NCI-H774 (cell line): ENCODE results near the gene LDLRAD3.
A peak's percentile ranks its signal among the peaks of the same experiment; 100 is the strongest.

Experiments
- DNase-seq: peaks from one replicate; lab custom pipeline; 2025; lab: John Stamatoyannopoulos, UW

LDLRAD3 gene

GRCh38 chr11:36240173-36240572, 296.3 kb downstream of the LDLRAD3 start:
- DNase-seq: no peak

DNA sequence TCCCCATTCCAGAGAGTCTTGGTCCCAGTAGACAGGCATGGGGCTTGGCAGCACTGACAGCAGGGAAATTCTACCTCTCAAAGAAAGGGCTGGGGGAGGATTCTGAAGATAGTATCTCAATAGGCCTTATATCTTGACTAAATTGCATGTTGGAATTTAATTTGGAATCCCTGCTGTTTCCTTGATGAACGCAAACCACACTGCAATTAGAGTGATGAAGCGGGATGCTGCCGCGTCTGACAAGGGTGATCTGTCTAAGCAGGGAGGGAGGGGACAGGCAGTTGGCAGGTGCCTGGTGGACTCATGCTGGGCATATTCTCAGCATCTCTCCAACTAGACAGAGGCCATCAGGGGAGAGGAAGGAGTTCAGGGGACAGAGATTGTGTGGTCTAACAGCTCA, 296.9 kb downstream of the LDLRAD3 start:
- no peak for DNase-seq

GRCh38 chr11:36241497-36241896, 297.6 kb downstream of the LDLRAD3 start:
- no peak for DNase-seq

GRCh38 chr11:36243641-36244040, 299.8 kb downstream of the LDLRAD3 start:
- no peak for DNase-seq

GRCh38 chr11:36247493-36247892, 303.6 kb downstream of the LDLRAD3 start:
- DNase-seq: no peak

- DNase-seq: no peak
These were observed 304.6 kb downstream of the LDLRAD3 start for GRCh38 chr11:36248436-36248835.

GRCh38 chr11:36249246-36249645, 305.4 kb downstream of the LDLRAD3 start:
- DNase-seq: no peak

DNA sequence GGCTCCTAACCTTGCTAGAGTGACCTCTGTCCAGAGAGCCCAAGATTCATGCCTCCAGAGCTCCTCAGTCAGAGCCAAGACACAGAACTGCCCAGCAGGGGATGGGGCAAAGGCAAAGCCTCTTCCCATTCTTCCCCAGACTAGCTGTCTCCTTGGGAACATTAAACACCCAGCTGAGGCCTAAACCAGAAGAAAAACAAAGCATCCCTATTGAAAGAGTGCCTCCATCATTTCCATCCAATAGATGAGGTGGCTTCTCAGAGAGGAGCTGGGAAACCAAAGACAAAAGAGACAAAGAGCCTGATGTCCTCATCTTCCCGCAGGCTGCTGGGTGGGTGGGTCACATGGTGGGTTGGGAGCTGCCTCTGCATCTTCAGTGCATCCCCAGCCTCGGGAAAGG, 308.0 kb downstream of the LDLRAD3 start:
- DNase-seq: no peak

GRCh38 chr11:36253238-36253637, 309.4 kb downstream of the LDLRAD3 start:
- DNase-seq: no peak

DNA sequence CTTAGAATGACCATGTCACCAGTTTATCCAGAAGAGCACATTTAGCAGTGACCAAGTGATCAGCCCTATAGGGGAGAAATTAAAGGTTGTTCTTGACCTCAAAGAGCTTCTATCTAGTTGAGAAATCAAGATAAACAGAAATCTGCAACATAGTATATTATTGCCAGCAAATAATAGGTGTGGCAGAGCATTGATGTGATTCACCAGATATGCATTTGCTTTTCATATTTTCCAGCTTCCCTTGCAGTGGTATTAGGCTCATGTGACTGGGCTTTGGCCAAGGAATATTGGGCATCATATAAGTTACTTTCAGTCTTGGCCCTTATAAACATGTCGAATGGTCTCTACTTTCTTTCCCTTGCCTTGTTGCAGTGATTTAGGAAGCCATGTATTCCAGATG, 310.9 kb downstream of the LDLRAD3 start:
- DNase-seq: no peak

DNA sequence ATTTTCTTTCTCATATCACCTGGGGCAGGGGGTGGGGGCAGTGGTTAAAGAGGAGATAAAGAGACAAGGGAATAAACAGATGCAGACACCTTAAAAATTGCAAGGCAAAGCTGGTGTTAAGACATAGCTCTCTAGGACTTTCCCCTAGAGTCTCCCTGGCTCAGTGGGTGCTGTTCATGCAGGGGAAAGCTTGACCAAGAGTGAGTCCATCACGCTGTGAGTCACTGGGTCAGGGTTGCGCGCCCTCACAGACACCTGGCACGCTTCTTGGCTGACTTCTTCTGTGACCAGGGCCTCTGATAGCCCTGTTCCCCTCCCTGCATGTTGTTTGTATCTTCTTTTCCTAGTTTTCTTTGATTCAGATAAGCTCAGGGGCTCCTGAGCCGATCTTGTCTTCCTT, 313.5 kb downstream of the LDLRAD3 start:
- DNase-seq: no peak

- DNase-seq: peak; percentile 47
These were observed 315.0 kb downstream of the LDLRAD3 start for GRCh38 chr11:36258730-36259360.

DNA sequence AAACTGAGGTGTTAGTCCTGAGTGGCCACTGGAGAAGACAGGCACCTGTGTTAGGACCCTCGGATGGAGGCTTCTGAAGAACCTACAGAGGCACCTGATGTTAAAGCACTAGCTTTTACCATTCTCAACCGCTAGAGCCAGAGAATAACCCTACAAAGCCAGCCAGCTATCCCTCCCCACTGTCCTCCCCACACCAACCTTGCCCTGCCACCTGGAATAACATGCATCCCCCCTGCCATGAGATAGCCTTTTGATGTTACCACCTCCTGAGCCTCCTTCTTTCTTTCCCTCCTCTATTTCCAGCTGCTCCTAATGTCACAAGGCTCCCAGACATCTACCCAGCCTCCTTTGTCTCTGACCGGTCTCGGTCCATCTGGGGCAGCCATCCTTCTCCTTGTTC, 317.2 kb downstream of the LDLRAD3 start:
- DNase-seq: no peak

DNA sequence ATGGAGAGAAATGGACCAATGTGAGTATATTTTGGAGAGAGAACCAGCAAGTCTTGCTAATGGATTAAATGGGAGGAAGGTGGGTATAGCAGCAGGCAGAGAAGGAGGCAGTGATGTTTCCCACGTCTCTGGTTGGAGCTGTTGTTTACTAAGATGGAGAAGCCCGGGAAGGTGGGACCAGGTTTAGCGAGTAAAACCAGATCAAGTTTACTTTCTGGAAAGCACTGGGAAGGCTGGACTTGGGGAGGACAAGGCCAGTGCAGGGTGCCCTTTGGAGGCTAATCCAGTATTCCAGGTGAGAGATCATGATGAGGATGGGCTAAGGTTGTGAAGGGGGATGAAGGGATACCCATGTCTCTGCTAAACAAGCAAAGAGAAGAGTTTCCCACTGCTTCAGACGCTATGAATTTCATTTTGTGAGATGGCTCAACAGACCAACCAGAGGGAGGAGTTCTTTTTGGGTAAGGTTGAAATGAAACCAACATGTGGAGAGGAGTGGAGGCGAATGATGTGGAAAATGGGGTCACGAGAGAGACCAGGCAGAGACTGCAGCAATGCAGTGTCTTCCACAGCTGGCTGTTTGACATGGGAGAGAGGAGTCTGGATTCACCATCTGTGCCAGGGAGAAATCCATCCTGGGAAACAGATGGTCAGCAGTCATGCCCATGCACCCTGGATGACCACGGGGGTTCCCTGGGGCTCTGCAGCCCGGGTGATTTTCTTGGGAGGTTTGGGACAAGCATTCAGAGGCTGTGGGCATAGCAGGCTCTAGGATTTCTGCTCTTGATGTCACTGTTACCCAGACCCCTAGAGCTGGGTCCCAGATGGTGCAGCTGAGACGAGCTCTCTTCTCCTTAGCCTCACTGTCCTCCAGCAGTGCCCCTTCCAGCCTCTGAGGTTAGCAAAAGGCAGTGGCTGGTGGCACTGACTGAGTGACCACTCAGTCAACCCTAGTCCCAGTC, 320.4 kb downstream of the LDLRAD3 start:
- no peak for DNase-seq

- DNase-seq: no peak
These were observed 321.1 kb downstream of the LDLRAD3 start for GRCh38 chr11:36264973-36265344.

GRCh38 chr11:36265793-36266628, 322.1 kb downstream of the LDLRAD3 start:
- DNase-seq: peak; percentile 35

DNA sequence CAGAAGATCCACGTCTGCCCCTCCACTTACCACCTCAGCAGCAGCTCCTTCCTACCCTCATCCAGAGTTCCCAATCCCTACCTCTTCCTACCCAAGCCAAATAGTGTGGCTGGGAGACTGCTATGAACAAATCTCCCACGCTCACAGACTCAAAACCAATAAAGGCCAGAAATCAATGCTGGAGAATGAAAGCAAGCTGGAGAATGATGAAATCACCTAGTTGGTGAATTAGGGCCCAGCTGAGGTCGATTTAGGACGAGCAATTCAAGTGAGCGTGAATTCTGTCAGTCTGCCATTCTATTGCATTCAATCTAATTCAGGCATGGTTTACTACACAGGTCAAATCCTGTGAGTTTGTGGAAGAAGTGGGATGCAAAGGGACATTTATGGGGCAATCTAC, 322.9 kb downstream of the LDLRAD3 start:
- DNase-seq: no peak

DNA sequence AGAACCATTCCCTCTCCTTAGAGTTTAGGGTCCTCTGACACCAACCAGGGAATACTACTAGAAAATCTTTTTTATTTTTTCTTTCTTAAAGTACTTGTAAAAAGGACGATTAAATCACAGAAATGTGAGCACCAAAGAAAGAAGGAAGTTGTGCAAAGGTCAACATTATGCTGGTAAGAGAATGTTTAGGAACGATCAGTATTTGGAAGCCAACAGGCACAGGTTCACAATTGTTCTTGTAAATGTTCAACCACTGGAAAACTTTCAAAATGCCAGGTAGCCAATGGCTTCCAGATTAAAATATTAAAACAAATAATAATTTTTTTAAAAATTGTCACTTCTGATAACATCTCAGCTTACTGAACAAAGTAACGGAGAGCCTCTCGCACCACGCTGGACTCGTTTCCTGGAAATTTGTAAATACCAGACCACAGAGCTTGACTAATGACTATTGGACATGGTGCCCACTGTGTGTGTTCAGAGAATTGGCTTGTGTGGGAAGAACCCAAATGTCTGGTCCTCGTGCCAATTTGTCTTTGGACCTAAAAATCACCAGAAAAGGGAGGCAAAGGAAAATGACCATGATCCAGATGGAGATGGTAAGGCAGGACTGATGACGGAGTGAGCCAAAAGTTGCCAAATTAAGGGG, 324.6 kb downstream of the LDLRAD3 start:
- DNase-seq: no peak

DNA sequence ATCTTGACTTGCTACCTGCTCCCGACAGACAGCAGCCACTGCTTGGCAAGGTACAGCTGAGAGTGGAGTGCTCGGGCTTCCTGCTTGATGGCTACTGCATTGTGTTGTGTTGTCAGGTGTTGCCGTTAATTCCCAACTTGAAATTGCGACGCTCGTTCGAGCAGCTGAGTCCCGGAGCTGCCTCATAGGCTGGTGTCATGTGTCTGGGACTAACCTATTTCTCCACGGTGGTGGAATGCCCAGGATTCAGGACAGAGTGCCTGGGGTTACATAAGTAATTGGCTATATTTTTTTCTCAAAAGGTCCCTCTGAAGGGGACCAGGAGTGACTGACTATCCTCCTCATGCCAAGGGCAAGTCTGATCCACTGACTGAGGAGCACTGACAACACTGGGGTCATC, 326.8 kb downstream of the LDLRAD3 start:
- no peak for DNase-seq

GRCh38 chr11:36271794-36272407, 328.0 kb downstream of the LDLRAD3 start:
- no peak for DNase-seq

DNA sequence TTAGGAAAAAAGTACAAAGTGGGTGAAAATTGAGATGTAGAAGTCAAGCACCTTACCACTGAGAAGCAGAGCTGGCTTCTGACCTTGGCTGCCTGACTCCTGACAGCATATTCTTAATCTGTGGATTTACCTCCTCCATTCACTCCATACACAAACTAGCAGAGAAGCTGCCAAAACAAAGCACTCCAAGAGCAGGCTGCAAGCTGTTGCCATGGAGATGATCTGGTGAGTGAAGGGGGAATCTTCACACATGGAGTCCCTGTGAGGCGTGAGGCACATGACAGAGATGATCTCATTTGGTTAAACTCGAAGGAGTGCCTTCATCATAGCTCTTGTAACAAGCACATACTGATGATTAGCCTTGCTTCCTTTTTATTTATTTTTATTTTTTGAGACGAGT, 329.2 kb downstream of the LDLRAD3 start:
- peak; percentile 11 for DNase-seq

DNA sequence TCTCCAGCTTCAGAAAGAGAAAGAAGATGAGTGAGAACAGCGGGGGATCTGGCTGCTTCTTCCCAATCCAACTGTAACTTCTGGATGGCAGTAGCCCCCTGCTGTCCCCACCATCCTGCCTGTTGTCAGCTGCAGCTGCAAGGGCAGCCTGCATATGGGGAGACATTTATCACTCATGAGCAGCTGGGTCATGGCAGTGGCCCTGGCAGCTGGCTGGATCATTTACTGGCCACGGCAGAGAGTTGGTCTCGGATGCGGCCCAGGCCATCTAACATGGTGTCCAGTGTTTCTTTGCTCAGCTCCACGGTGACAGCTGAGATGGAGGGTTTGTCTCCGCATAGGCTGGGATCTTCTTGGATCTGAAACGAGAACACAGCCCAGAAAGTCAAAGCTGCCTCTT, 330.6 kb downstream of the LDLRAD3 start:
- no peak for DNase-seq
